Aorta (tissue), 4 donors: ENCODE measurements around the gene IFNGR2. TPM values are rescaled to one million over a fixed set of nuclear protein-coding genes. Genes with fewer than 3 reads are reported as not detected.

Experiments used
- polyA plus RNA-seq, 2 donors: library from polyadenylated mRNA; stranded (reverse); fragments of 200-250 nt; gene quantifications; one replicate each; pipeline ENCODE4 v1.2.3, GENCODE V29; 2013
- total RNA-seq, 2 donors: library from RNA; stranded (reverse); fragmentation: NEBNext Ultra II Directional; extraction: Animal tissue kit (Norgen Biotek cat#: 25700); gene quantifications; one replicate each; pipeline ENCODE4 v1.2.1, GENCODE V29; 2021
- donor health status: healthy with polysubstance abuse.
- donor health status: Bipolar disorder and iron deficiency.
- donor health status: DM: no; HTN: no; CAD: no.
- donor health status: DM: yes; HTN: yes; CAD: no.

Gene IFNGR2
- total and polyA plus RNA-seq, 4 donors = 54.1 to 81.1 (median 62.7) TPM

Other genes with a start within 250 kb of the IFNGR2 start
- gene IFNAR2, start 173.5 kb upstream of the IFNGR2 start, total RNA-seq = 10 to 100 TPM; 33.0 to 45.1 TPM
- gene IFNAR2, start 173.5 kb upstream of the IFNGR2 start, polyA plus RNA-seq = 10 to 100 TPM; 16.8 to 23.1 TPM
- gene IL10RB, start 137.0 kb upstream of the IFNGR2 start, total RNA-seq = 10 to 100 TPM; 19.4 to 28.4 TPM
- 10 to 100 TPM; 11.6 to 16.2 TPM for gene IL10RB, start 137.0 kb upstream of the IFNGR2 start, polyA plus RNA-seq
- 10 to 100 TPM; 45.6 to 59.3 TPM for gene IFNAR1, start 78.4 kb upstream of the IFNGR2 start, total RNA-seq
- 10 to 100 TPM; 13.9 to 21.2 TPM for gene IFNAR1, start 78.4 kb upstream of the IFNGR2 start, polyA plus RNA-seq
- 10 to 100 TPM; 37.8 to 45.2 TPM for gene TMEM50B, start 76.6 kb downstream of the IFNGR2 start, total RNA-seq
- gene TMEM50B, start 76.6 kb downstream of the IFNGR2 start, polyA plus RNA-seq = 100 to 1,000 TPM in 1 of 2 donors, 10 to 100 TPM in 1; 30.3 to 128 TPM
- gene DNAJC28, start 88.3 kb downstream of the IFNGR2 start, total RNA-seq = 1 to 10 TPM; 1.2 to 2.7 TPM
- gene DNAJC28, start 88.3 kb downstream of the IFNGR2 start, polyA plus RNA-seq = 1 to 10 TPM in 1 of 2 donors, under 1 TPM in 1; 0.56 to 3.0 TPM
- gene GART, start 138.7 kb downstream of the IFNGR2 start, total RNA-seq = 10 to 100 TPM; 53.7 to 60.6 TPM
- 10 to 100 TPM; 13.6 to 28.8 TPM for gene GART, start 138.7 kb downstream of the IFNGR2 start, polyA plus RNA-seq
- gene SON, start 139.6 kb downstream of the IFNGR2 start, total RNA-seq = 100 to 1,000 TPM; 322 to 350 TPM
- 100 to 1,000 TPM in 1 of 2 donors, 10 to 100 TPM in 1; 57.8 to 285 TPM for gene SON, start 139.6 kb downstream of the IFNGR2 start, polyA plus RNA-seq
- 10 to 100 TPM in 1 of 2 donors, 1 to 10 TPM in 1; 8.5 to 10.9 TPM for gene DONSON, start 185.3 kb downstream of the IFNGR2 start, total RNA-seq
- 10 to 100 TPM in 1 of 2 donors, 1 to 10 TPM in 1; 2.5 to 12.4 TPM for gene DONSON, start 185.3 kb downstream of the IFNGR2 start, polyA plus RNA-seq
- gene CRYZL1, start 238.3 kb downstream of the IFNGR2 start, total RNA-seq = 10 to 100 TPM; 49.4 to 65.2 TPM
- gene CRYZL1, start 238.3 kb downstream of the IFNGR2 start, polyA plus RNA-seq = 10 to 100 TPM; 57.7 to 65.2 TPM
- gene ITSN1, start 239.1 kb downstream of the IFNGR2 start, total RNA-seq = 100 to 1,000 TPM in 1 of 2 donors, 10 to 100 TPM in 1; 52.7 to 103 TPM
- gene ITSN1, start 239.1 kb downstream of the IFNGR2 start, polyA plus RNA-seq = 10 to 100 TPM; 20.8 to 21.5 TPM